ENCODE measurements around the gene OPN4.
A peak's percentile ranks its signal among the peaks of the same experiment; 100 is the strongest.

OPN4 gene

DNA sequence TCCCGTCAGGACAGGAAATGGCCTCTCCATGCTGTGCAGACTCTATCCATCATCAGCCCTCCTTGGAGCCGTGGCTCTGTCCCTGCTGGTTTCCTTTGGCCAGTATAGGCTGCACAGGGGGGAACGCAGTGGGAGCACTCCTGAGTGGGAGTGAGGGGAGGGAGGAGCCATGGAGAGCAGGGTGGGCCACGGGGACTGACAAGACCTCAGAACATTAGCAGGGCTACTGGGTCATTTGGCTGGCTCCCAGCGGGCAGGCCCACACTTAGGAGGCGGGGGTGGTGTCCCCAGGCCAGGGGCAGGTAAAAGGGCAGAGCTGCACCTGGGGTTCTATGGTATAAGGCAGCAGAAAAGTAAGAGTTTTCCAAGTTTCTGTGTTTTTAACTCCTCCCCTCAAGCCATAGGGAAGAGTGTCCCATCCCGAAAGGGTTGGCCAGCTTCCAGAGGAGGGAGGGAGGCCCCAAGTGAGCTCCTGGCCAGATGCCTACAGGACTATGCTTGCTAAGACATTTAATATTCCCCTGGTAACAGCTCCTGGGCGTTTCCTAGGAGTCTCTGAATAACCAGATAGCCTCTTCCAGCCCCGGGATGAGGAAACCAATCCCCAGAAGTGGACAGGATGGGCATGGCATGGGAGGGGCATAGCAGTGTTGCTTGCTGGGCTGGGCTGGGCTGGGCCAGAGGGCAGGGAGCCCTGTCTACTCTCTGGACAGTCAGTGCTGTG is 5.5 kb upstream of the OPN4 start:
- 0 out of 2 replicates have a peak, but pooled peaks have one; percentile 1 for TF ChIP-seq CEBPB (IDR thresholded peaks at IDR 0.05)
- peak; percentile 48; the same call in 1 of the 2 replicates for TF ChIP-seq TCF12 (IDR thresholded peaks at IDR 0.05; ENCODE audit: low read depth)
- 0 out of 2 replicates have a peak, but pooled peaks have one; percentile 31 for TF ChIP-seq TAF1 (IDR thresholded peaks at IDR 0.05; ENCODE audit: low read depth)
- no peak for TF ChIP-seq YY1 (IDR thresholded peaks at IDR 0.05; ENCODE audit: low read depth)
- peak; percentile 28; the same call in 1 of the 2 replicates for TF ChIP-seq EGR1 (IDR thresholded peaks at IDR 0.05)
- TF ChIP-seq MAX (IDR thresholded peaks at IDR 0.05): peak; percentile 14; the same call in 1 of the 2 replicates
- TF ChIP-seq RAD21 (IDR thresholded peaks at IDR 0.05; ENCODE audit: low read depth): peak; percentile 11; the same call in 1 of the 2 replicates
- TF ChIP-seq, protein P1, sequence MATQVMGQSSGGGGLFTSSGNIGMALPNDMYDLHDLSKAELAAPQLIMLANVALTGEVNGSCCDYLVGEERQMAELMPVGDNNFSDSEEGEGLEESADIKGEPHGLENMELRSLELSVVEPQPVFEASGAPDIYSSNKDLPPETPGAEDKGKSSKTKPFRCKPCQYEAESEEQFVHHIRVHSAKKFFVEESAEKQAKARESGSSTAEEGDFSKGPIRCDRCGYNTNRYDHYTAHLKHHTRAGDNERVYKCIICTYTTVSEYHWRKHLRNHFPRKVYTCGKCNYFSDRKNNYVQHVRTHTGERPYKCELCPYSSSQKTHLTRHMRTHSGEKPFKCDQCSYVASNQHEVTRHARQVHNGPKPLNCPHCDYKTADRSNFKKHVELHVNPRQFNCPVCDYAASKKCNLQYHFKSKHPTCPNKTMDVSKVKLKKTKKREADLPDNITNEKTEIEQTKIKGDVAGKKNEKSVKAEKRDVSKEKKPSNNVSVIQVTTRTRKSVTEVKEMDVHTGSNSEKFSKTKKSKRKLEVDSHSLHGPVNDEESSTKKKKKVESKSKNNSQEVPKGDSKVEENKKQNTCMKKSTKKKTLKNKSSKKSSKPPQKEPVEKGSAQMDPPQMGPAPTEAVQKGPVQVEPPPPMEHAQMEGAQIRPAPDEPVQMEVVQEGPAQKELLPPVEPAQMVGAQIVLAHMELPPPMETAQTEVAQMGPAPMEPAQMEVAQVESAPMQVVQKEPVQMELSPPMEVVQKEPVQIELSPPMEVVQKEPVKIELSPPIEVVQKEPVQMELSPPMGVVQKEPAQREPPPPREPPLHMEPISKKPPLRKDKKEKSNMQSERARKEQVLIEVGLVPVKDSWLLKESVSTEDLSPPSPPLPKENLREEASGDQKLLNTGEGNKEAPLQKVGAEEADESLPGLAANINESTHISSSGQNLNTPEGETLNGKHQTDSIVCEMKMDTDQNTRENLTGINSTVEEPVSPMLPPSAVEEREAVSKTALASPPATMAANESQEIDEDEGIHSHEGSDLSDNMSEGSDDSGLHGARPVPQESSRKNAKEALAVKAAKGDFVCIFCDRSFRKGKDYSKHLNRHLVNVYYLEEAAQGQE (IDR thresholded peaks at IDR 0.05; ENCODE audit: low read depth): no peak
- TF ChIP-seq ZBTB7A (IDR thresholded peaks at IDR 0.05; ENCODE audit: low read depth): peak; percentile 77; the same call in 1 of the 2 replicates
- no peak; the same call in 1 of the 2 replicates for TF ChIP-seq FOXM1 (IDR thresholded peaks at IDR 0.05; ENCODE audit: borderline replicate concordance, low read depth)
- TF ChIP-seq TEAD4 (IDR thresholded peaks at IDR 0.05): peak; percentile 36
- TF ChIP-seq, protein P2, sequence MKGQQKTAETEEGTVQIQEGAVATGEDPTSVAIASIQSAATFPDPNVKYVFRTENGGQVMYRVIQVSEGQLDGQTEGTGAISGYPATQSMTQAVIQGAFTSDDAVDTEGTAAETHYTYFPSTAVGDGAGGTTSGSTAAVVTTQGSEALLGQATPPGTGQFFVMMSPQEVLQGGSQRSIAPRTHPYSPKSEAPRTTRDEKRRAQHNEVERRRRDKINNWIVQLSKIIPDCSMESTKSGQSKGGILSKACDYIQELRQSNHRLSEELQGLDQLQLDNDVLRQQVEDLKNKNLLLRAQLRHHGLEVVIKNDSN (IDR thresholded peaks at IDR 0.05): no peak; the same call in 1 of the 2 replicates
- TF ChIP-seq NFIC (IDR thresholded peaks at IDR 0.05): peak; percentile 97

GRCh38 chr10:86649471-86650150 is 4.7 kb upstream of the OPN4 start:
- TF ChIP-seq TCF12 (IDR thresholded peaks at IDR 0.05; ENCODE audit: low read depth) (no peak), CEBPB (IDR thresholded peaks at IDR 0.05) (0 out of 2 replicates have a peak, but pooled peaks have one; percentile 0)

DNA sequence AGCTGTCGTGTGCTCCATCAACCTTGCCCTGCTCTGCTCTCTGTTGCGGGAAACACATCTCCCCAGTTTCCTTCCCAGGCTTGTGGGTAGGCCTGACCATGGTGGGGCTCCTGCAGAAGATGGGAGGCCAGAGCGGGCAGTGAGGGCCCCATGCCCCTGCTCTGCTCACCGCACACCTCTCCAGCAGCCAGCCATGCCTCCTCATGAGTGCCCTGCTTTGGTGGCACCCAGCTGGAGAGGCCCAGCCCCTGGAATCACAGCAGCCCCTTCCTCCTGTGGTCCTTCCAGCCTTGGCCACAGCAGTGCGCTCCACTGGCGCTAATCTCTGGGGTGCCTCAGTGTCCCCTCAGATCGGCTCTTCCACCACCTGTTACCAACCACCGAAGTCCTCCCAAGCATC is 4.2 kb upstream of the OPN4 start:
- TF ChIP-seq NFIC (IDR thresholded peaks at IDR 0.05) (no peak), EP300 (IDR thresholded peaks at IDR 0.05; ENCODE audit: borderline replicate concordance) (no peak), TAF1 (IDR thresholded peaks at IDR 0.05; ENCODE audit: low read depth) (no peak), MAX (IDR thresholded peaks at IDR 0.05) (no peak), ZBTB7A (IDR thresholded peaks at IDR 0.05; ENCODE audit: low read depth) (no peak), FOXM1 (IDR thresholded peaks at IDR 0.05; ENCODE audit: borderline replicate concordance, low read depth) (no peak), CEBPB (IDR thresholded peaks at IDR 0.05) (no peak), CREB1 (IDR thresholded peaks at IDR 0.05; ENCODE audit: low read depth) (no peak), TEAD4 (IDR thresholded peaks at IDR 0.05) (no peak), EGR1 (IDR thresholded peaks at IDR 0.05) (no peak), RAD21 (IDR thresholded peaks at IDR 0.05; ENCODE audit: low read depth) (no peak), YY1 (IDR thresholded peaks at IDR 0.05; ENCODE audit: low read depth) (no peak), TCF12 (IDR thresholded peaks at IDR 0.05; ENCODE audit: low read depth) (no peak)
- TF ChIP-seq, protein P1 (IDR thresholded peaks at IDR 0.05; ENCODE audit: low read depth): no peak
- TF ChIP-seq, protein P2 (IDR thresholded peaks at IDR 0.05): no peak

GRCh38 chr10:86651021-86651471 is 3.3 kb upstream of the OPN4 start:
- TF ChIP-seq TEAD4 (IDR thresholded peaks at IDR 0.05) (no peak), MAX (IDR thresholded peaks at IDR 0.05) (no peak), FOXM1 (IDR thresholded peaks at IDR 0.05; ENCODE audit: borderline replicate concordance, low read depth) (no peak), EGR1 (IDR thresholded peaks at IDR 0.05) (no peak), EP300 (IDR thresholded peaks at IDR 0.05; ENCODE audit: borderline replicate concordance) (no peak), CREB1 (IDR thresholded peaks at IDR 0.05; ENCODE audit: low read depth) (no peak), YY1 (IDR thresholded peaks at IDR 0.05; ENCODE audit: low read depth) (no peak)
- TF ChIP-seq, protein P2 (IDR thresholded peaks at IDR 0.05): no peak
